Upper lobe of right lung (tissue), 1 donor: ENCODE data around the gene PTPRN2. TPM values are rescaled to one million over a fixed set of nuclear protein-coding genes. Genes with fewer than 3 reads are reported as not detected.

ENCODE experiments used
- ATAC-seq: fragments of 200-7000 bp; cut with Tn5 transposase; one replicate; pipeline ENCODE4 v1.9.1; 2020; ENCODE audit warnings: mild to moderate bottlenecking, moderate library complexity
- DNase-seq: peaks from one replicate; pipeline ENCODE4 v3.0.0-alpha.2; 2020
- H3K27ac ChIP-seq: fragments of 200-600 bp; one replicate; pipeline ENCODE4 v1.8.0; 2022
- H3K27me3 ChIP-seq: fragments of 200-600 bp; one replicate; pipeline ENCODE4 v1.8.0; 2022; ENCODE audit warnings: mild to moderate bottlenecking
- H3K36me3 ChIP-seq: fragments of 200-600 bp; one replicate; pipeline ENCODE4 v1.8.0; 2022
- H3K4me1 ChIP-seq: fragments of 200-600 bp; one replicate; pipeline ENCODE4 v1.8.0; 2022
- H3K4me3 ChIP-seq: fragments of 200-600 bp; one replicate; pipeline ENCODE4 v1.8.0; 2022; ENCODE audit warnings: mild to moderate bottlenecking
- H3K9me3 ChIP-seq: fragments of 200-600 bp; one replicate; pipeline ENCODE4 v1.8.0; 2022
- CTCF ChIP-seq: fragments of 200-600 bp; IDR thresholded peaks from one replicate; pipeline ENCODE4 v1.8.0; 2022; ENCODE audit warnings: antibody characterized with exemption
- intact Hi-C: fragments of 100-400 bp; cut with DNase I; formaldehyde crosslinking; loops from one replicate; pipeline ENCODE4 v1.11.0; 2022
- total RNA-seq: library from RNA; stranded (reverse); fragmentation: NEBNext Ultra II Directional; extraction: Animal tissue kit (Norgen Biotek cat#: 25700); gene quantifications from one replicate; pipeline ENCODE4 v1.2.1, GENCODE V29; 2021
- donor health status: DM: no; HTN: yes; CAD: no; lungs with severe emphysema.

PTPRN2 gene
- total RNA-seq, 1 donor from 2014 or later, result 4.9 TPM

DNA sequence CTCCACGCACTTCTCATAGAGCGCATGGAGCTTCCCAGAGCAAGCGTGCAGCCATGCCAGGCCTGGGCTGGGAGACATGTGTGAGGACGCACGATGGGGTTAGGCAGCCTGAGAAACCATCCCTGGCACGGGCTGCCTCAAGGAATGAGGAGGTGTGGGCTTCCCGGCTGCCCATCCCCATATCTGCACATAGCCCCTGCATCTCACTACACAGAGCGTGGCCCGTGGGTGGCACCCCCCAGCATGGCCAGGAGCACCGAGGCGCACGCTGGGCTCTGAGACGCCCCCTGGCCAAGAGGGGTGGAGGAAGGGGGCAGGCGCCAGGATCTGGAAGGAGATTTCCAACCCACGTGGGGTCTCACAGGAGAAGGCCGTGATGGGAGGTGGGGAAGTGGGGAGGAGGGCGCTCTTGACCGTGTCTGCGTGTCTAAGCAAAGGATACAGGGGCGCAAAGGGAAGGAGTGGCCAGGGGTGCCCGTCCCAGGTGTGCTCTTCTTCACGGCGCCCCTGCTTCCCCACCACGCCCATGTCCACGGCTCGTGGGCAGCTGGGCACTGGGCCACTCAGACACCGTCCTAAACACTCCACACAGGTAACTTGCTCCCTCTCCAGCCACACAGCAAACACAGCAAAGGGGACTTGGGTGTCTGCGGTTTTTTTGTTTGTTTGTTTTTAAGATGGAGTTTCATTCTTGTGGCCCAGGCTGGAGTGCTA lies 340.5 kb downstream of the PTPRN2 start:
- Histone ChIP-seq H3K27me3 (no peaks in the 10 kb centered on the region), H3K4me1 (no peaks in the 10 kb centered on the region), H3K9me3 (no peaks in the 10 kb centered on the region), H3K27ac (no peak overlapping the region), H3K4me3 (no peak overlapping the region), H3K36me3 (no peaks in the 10 kb centered on the region)
- peak; percentile 8 for ATAC-seq
- intact Hi-C loops, result no loop called here
- TF ChIP-seq CTCF, result no peak
- peak; percentile 33 for DNase-seq

DNA sequence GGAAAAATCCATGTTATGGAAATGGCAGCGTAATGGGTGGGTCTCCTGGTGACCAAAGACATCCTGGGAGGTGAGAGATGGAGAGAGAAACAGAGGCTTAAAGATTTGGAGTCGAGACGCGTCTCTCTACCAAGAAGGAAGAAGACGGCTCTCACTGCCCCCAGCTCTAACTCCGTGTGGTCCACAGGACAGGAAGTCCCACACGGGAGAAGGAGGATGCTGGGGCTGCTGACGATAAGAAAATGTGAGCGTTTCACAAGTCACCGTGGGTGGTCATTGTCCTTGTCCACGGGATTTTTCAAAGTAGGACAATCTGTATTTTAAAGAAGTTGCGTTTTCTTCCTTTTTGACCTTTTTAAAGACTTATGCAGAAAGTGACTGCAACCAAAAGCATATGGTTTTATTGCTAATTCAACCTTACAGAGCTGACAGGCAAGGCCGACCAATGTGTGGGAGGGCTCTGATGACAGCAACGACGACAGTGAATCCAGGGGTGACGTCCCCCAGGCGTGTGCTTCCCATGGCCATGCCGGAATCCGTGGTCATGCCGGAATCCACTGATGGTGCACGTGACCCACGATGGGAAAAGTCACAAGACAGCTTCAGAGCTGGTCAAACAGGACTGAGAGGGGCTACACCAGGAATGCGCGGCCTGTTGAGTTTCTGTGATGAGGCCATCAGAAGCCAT lies 341.2 kb downstream of the PTPRN2 start:
- no peak for TF ChIP-seq CTCF
- no peaks in the 10 kb centered on the region for H3K4me1 ChIP-seq
- ATAC-seq (no peak), DNase-seq (no peak)
- no peaks in the 10 kb centered on the region for H3K27me3 ChIP-seq
- H3K9me3 ChIP-seq, result no peaks in the 10 kb centered on the region
- H3K4me3 ChIP-seq, result no peak overlapping the region
- H3K27ac ChIP-seq, result no peak overlapping the region
- intact Hi-C loops, result no loop called here
- H3K36me3 ChIP-seq, result no peaks in the 10 kb centered on the region

DNA sequence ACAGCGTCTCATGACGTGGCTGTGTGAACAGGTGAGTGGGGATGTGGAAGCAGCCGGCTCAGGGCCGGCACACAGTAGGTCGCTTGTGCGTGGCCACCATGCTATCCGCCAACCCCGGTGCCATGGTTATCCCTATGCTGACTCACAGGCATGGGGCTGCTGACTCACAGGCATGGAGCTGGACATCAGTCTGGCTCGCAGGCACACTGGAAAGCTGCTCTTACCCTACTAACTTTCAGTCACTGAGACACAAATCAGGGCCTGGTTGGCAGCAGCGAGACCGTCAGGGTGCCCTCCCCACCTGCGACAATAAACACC lies 341.9 kb downstream of the PTPRN2 start:
- Histone ChIP-seq H3K9me3 (no peaks in the 10 kb centered on the region), H3K27me3 (no peaks in the 10 kb centered on the region), H3K4me1 (no peaks in the 10 kb centered on the region), H3K36me3 (no peaks in the 10 kb centered on the region), H3K4me3 (no peak overlapping the region), H3K27ac (no peak overlapping the region)
- DNase-seq (peak; percentile 50), ATAC-seq (no peak)
- TF ChIP-seq CTCF, result no peak
- intact Hi-C loops, result no loop called here

DNA sequence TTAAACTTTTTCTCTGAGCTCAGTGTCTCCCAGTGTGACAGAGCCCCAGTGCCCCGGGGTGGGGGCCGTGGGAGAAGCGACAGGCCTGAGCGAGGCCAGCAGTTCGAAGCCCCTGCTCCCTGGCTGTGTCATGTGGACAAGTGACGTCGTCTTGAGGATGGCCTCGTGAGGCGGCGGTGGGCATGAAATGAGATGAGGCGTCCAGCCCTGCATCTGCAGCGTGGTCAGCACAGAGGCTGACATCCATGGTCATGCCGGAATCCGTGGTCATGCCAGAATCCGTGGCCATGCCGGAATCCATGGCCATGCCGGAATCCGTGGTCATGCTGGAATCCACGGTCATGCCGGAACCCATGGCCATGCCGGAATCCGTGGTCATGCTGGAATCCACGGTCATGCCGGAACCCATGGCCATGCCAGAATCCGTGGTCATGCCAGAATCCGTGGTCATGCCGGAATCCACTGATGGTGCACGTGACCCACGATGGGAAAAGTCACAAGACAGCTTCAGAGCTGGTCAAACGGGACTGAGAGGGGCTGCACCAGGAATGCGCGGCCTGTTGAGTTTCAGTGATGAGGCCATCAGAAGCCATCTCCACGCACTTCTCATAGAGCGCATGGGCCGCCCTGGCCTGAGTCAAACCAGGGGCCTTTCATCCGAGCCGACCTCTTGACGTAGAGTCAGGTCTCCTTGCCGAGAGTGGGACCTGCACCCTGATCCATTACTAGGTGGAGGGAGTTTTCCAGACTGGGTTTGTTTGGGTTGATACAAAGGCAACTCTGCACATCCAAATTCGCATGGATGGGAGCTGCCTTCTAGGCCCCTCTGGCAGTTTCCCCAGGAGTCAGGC lies 342.5 kb downstream of the PTPRN2 start:
- ATAC-seq (no peak), DNase-seq (peak; percentile 47)
- H3K4me1 ChIP-seq, result no peaks in the 10 kb centered on the region
- TF ChIP-seq CTCF, result no peak
- H3K4me3 ChIP-seq, result no peak overlapping the region
- H3K27me3 ChIP-seq, result no peaks in the 10 kb centered on the region
- no peak overlapping the region for H3K27ac ChIP-seq
- intact Hi-C loops, result no loop called here
- no peaks in the 10 kb centered on the region for H3K36me3 ChIP-seq
- H3K9me3 ChIP-seq, result no peaks in the 10 kb centered on the region

DNA sequence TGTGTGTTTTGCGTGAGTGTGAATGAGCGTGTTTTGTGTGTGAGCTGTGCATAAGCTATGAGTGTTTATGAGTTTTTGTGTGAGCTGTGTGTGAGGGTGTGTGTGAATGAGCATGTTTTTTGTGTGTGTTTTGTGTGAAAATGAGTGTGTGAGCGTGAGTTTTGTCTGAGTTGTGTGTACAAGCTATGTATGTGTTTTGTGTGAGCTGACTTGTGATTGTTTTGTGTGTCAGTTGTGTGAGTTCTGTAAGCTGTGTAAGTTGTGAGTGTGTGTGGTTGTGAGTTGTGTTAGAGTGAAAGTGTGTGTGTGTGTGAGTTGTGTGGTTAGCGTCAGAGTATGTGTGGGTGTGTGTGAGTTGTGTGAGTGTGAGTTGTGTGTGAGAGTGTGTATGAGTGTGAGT lies 343.2 kb downstream of the PTPRN2 start:
- no peak for ATAC-seq

More for the DNA sequence above, 343.2 kb downstream of the PTPRN2 start:
- Histone ChIP-seq H3K27ac (no peak overlapping the region), H3K4me3 (no peak overlapping the region), H3K4me1 (no peaks in the 10 kb centered on the region), H3K36me3 (no peaks in the 10 kb centered on the region), H3K9me3 (no peaks in the 10 kb centered on the region), H3K27me3 (no peaks in the 10 kb centered on the region)
- intact Hi-C loops, result no loop called here
- no peak for TF ChIP-seq CTCF
- no peak for DNase-seq
